GM18907 (cell line): Measurements from ENCODE around the gene SPDYE17.
"Not testable (repeated sequence)": the region's sequence is repeated elsewhere in the genome, so short reads cannot be mapped to it uniquely, and the experiment has no call there.

ENCODE experiments used
- ATAC-seq: cut with Tn5 transposase; IDR thresholded peaks from one replicate; pipeline ENCODE4 v1.9.1; 2021; ENCODE audit warnings: mild to moderate bottlenecking, moderate library complexity; ENCODE audit not compliant: unreplicated experiment

Gene SPDYE17

DNA sequence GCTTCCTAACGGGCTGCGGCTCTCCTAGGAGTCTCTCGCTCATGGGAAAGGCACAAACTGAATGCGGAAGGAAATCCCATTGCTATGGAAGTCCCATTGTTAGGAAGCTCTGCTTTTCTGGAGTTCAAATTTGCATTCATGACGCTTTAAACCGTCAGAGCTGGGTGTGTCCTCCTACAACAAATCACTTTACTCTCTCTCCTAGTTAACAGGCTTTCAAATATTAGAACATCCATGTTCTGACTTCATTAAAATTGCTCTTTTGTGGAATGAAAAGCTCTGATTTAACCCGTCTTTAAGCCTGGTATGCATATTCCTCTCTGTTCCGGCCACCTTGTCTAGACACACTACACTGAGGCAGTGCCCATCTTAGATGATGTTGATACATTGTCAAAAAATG is at the start of gene SPDYE17:
TSS of gene SPDYE17 (minus strand) at position 101 of the 400 bp plus-strand sequence. CDS start 1,791 bp downstream, outside the sequence.
- ATAC-seq: not testable (repeated sequence)

- not testable (repeated sequence) for ATAC-seq
Measured at GRCh38 chr7:77080236-77080635, 48.1 kb upstream of the SPDYE17 start.

GRCh38 chr7:77079624-77080023 is 47.5 kb upstream of the SPDYE17 start:
- ATAC-seq: not testable (repeated sequence)

DNA sequence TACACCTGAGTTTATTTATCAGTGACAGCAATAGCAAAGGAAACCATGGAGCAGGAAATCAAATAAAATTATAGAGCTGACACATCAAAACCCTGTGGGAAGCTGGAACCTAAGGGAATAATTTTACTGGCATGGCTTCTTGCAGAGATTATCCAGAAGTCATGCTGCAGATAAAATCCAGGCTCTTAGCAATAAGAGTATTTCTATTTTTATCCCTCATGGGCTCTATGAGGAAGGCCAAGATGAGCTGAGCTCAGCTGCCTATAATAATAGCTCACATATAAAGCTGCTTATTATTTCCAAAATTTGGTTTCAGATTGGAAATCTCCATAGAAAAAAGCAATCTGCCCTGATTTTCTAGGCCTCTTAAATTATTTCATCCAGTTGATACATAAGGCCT is 47.0 kb upstream of the SPDYE17 start:
- ATAC-seq: not testable (repeated sequence)

DNA sequence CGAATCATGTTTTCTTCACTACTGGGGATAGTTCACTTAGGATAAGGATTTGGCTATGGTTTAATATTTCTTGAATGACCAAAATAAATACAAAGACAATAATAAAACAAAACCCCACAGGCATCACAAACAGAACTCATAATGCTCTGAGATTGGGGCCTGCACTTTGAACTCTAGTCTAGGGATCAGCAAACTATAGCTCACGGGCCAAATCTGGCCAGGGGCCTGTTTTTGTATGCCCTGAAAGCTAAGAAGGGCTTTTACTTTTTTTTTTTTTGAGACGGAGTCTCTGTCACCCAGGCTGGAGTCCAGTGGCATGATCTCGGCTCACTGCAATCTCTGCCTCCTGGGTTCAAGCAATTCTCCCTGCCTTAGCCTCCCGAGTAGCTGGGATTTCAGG is 44.9 kb upstream of the SPDYE17 start:
- ATAC-seq: not testable (repeated sequence)

DNA sequence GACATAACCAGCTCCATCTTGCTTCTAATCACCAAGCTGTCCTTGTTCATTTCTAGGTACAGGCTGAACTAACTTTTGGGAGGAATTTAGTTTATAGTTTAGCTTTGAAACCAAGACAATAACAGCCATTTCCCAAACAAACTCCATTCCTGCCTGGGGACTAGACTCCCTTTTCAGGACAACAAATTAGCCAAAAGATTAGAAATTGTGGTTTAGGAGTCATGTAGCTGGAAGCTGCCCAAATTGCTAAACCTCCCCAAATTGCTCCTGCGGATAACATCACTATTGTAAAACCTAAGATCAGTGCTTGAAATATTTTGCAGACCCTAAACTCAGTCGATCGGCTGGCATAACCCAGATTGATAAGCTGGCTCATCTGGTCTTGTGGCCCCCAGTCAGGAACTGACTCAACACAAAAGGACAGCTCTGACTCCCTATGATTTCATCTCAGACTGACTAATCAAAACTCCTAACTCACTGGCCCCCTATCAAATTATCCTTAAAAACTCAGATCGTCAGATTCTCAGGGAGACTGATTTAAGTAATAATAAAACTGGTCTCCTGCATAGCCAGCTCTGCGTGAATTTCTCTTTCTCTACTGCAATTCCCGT is 42.7 kb upstream of the SPDYE17 start:
- ATAC-seq: not testable (repeated sequence)

GRCh38 chr7:77071108-77071507 is 38.9 kb upstream of the SPDYE17 start:
- not testable (repeated sequence) for ATAC-seq

DNA sequence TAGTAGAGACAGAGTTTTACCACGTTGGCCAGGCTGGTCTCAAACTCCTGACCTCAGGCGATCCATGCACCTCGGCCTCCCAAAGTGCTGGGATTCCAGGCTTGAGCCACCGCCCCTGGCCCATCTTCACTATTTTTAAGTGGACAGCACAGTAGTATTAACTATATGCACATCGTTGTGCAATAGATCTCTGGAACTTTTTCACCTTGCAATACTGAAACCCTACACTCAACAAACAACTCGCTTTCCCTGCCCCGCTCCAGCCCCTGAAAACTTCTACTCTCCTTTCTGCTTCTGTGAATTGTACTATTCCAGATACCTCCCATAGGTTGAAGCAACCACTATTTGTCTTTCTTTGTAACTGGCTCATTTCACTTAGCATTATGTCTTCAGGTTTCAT is 33.7 kb upstream of the SPDYE17 start:
- not testable (repeated sequence) for ATAC-seq

GRCh38 chr7:77063732-77064131 is 31.6 kb upstream of the SPDYE17 start:
- ATAC-seq: not testable (repeated sequence)

DNA sequence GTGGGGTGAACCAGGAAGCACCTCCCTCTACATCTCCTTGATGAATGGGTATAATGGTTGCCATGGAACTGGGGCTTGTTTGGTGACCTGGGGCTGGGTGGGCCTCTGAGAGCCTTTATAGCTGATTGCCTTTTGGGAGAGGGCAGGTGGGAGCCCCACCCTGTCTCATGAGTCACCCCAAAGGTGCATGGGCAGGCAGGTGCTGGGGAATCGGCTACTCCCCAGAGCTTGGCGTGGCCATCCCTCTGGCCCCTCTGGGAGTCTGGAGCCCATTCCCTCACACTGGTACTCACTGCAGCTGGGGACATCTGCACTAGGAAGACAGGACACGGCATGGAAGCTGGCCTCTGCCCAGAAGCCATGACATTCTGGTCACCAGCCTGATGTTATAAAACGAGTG is 30.4 kb upstream of the SPDYE17 start, which contains the start of gene SPDYE18:
TSS of gene SPDYE18 (minus strand) at position 2 of the 400 bp plus-strand sequence. CDS start 2,046 bp downstream, outside the sequence.
- ATAC-seq: not testable (repeated sequence)

DNA sequence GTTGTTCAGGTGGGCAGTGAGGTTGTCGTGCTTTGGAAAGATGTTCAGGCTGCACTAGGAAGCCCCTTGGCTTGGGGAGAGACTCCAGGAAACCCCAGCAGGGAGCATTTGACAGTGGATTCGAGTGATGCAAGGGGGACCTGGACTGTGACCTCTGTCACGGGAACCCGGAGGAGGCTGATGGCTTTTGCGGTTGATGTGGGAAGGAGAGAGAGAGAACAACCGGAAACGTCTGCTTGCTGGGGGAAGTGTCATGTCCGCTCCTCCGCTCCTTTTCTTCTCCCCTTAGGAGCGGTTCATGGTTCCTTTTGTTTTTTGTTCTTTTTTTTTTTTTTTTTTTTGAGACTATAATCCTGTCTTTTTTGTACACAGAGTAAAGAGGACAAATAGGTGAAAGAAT is 5.8 kb downstream of the SPDYE17 start:
- ATAC-seq: not testable (repeated sequence)

GRCh38 chr7:77010074-77010680 is 22.0 kb downstream of the SPDYE17 start:
- ATAC-seq: not testable (repeated sequence)

- ATAC-seq: not testable (repeated sequence)
Measured at GRCh38 chr7:77008000-77008399, 24.2 kb downstream of the SPDYE17 start.

- ATAC-seq: not testable (repeated sequence)
Measured at GRCh38 chr7:77006127-77007110, 25.7 kb downstream of the SPDYE17 start.

- ATAC-seq: not testable (repeated sequence)
Measured at GRCh38 chr7:77005461-77006057, 26.6 kb downstream of the SPDYE17 start.

- not testable (repeated sequence) for ATAC-seq
Measured at GRCh38 chr7:77004151-77004550, 28.0 kb downstream of the SPDYE17 start.

GRCh38 chr7:77003241-77003640 is 28.9 kb downstream of the SPDYE17 start:
- ATAC-seq: not testable (repeated sequence)

DNA sequence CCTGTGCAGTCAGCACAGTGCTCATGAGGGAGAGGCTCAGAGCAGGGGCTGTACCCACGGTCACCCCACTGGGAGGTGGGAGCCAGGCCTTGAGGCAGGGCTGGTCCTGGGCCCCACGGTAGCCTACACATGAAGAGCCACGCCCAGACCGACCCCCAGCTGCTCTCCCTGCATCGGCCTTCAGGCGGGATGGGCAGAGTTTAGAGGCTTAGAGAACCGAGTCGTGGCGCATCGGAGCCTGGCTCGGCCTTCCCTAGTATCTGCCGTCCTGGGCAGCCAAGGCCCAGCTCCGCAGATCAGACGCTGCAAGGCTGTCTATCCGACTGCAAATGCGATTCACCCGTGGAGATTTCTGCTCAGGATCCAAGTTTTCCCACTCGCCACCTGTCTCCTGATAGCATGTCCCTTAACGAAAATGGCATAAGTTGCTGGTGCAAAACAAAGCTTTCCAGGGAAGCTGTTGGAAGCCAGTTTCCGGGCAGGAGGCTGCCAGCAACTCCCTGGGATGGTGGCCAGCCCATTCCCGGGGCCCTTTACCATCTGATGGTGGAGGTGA is 29.4 kb downstream of the SPDYE17 start:
- not testable (repeated sequence) for ATAC-seq

DNA sequence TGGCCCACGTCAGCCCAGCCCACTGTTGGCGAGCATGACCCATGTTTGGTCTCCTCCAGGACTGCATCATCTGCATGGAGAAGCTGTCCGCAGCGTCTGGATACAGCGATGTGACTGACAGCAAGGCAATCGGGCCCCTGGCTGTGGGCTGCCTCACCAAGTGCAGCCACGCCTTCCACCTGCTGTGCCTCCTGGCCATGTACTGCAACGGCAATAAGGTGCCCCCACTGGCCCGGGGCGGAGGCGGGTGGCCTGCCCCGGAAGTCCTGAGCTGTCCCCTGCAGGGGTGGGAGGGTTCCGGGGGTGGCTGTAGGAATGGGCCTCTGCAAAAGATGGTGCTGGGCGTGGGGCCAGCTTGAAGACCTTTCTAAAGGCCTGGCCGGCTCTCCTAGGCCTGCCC is 30.1 kb downstream of the SPDYE17 start:
- not testable (repeated sequence) for ATAC-seq

DNA sequence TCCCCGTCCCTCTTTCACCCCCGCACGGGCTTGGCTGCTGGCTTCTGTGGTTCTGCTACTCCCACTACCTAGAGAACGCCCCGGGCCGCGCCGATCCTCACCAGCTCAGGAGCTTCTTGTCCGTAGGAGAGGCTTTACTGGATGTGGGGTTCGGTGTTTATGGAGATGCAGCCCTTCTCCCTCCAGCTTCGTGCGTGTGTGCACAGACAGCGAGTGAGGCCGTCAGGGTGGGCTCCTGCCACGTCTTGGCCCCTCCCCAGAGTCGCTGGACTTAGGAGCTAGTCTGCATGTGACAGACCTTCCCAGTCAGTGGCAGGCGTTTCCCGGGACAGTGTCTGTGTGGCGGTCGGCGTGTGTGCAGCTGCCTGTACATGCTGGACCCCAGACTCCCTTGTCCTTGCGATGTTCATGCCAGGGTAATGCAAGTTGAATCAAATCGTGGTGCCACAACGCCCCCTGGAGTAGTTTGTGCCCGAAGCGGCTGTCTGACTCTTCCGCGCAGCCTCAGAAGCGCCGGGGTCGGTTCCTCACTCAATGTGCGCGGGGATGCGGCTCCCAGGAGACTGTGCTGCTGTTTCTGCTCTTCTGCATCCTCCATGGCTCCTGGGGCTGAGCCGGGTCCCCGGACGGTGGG is 32.6 kb downstream of the SPDYE17 start:
- ATAC-seq: not testable (repeated sequence)
